Nephron progenitor cell (in vitro differentiated cells): ENCODE data around the gene MTTP.

ENCODE experiments used
- DNase-seq: peaks from one replicate; pipeline ENCODE4 v3.0.0; 2021
- H3K27ac Mint-ChIP-seq: 2 replicates; pipeline ENCODE4 v1.8.0; 2021; ENCODE audit warnings: mild to moderate bottlenecking, moderate library complexity, mixed read lengths
- H3K27me3 Mint-ChIP-seq: 2 replicates; pipeline ENCODE4 v1.8.0; 2021; ENCODE audit warnings: mild to moderate bottlenecking, low read depth, mixed read lengths; ENCODE audit not compliant: poor library complexity
- H3K36me3 Mint-ChIP-seq: 2 replicates; pipeline ENCODE4 v1.8.0; 2021; ENCODE audit warnings: low read depth, mixed read lengths
- H3K4me1 Mint-ChIP-seq: 2 replicates; pipeline ENCODE4 v1.8.0; 2021; ENCODE audit warnings: mixed read lengths
- H3K4me3 Mint-ChIP-seq: 2 replicates; pipeline ENCODE4 v1.8.0; 2021; ENCODE audit warnings: mild to moderate bottlenecking, moderate library complexity, mixed read lengths
- H3K9me3 Mint-ChIP-seq: 2 replicates; pipeline ENCODE4 v1.8.0; 2021; ENCODE audit warnings: mild to moderate bottlenecking, moderate library complexity, mixed read lengths
- TF ChIP-seq, protein P1 (sequence below): fragments of 200-600 bp; sonication (generic); IDR thresholded peaks from 2 replicates; pipeline ENCODE4 v1.5.0; 2021; ENCODE audit warnings: antibody characterized with exemption

MTTP gene

DNA sequence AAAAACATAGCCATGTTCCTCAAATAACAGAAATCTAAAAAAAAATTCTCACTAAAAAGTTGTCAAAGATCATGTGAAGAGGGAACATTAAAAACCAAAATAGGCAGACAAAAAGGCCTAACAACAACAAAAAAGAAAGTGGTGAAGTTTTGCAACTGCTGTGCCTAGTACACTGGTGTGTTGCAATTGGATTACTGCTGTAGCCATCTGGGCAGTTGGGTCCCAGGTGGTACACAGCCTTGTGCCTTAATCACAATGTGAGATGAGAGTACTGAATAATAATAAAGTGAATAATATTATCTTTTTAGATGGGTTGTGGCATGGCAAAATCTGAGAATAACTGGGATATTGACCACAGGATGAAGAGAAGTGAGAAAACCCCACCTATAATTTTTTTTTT, 71.0 kb downstream of the MTTP start:
- DNase-seq, result no peak
- Mint-ChIP-seq H3K9me3 (no peaks in the 10 kb centered on the region), H3K36me3 (no peaks in the 10 kb centered on the region), H3K4me1 (peaks cover 69% of the 10 kb centered on the region), H3K27me3 (peaks cover 3% of the 10 kb centered on the region), H3K27ac (no peak overlapping the region), H3K4me3 (no peak overlapping the region)
- TF ChIP-seq, protein P1, sequence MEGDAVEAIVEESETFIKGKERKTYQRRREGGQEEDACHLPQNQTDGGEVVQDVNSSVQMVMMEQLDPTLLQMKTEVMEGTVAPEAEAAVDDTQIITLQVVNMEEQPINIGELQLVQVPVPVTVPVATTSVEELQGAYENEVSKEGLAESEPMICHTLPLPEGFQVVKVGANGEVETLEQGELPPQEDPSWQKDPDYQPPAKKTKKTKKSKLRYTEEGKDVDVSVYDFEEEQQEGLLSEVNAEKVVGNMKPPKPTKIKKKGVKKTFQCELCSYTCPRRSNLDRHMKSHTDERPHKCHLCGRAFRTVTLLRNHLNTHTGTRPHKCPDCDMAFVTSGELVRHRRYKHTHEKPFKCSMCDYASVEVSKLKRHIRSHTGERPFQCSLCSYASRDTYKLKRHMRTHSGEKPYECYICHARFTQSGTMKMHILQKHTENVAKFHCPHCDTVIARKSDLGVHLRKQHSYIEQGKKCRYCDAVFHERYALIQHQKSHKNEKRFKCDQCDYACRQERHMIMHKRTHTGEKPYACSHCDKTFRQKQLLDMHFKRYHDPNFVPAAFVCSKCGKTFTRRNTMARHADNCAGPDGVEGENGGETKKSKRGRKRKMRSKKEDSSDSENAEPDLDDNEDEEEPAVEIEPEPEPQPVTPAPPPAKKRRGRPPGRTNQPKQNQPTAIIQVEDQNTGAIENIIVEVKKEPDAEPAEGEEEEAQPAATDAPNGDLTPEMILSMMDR, result no peak

DNA sequence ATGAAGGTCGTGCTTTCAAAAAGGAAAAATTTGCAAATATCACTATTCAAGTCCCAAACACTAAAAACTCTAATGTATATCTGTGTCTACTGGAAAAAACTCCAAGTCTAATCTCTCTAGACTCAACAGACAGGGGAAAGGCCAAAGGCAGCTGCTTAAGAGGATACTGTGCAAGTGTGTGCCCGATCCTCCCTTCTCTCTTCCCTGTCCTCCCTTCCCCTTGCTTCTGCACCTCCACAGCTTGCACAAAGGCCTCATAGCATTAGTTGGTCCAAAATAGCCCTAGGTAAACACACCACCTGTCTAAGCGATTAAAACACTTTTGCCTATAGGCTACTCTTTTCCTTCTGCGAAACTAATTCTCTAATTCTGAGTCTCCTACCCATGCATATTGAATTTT, 72.4 kb downstream of the MTTP start:
- Mint-ChIP-seq H3K9me3 (peaks cover 7% of the 10 kb centered on the region), H3K36me3 (no peaks in the 10 kb centered on the region), H3K4me3 (no peak overlapping the region), H3K27ac (no peak overlapping the region), H3K4me1 (peaks cover 75% of the 10 kb centered on the region), H3K27me3 (peaks cover 3% of the 10 kb centered on the region)
- TF ChIP-seq, protein P1, result no peak
- no peak for DNase-seq

DNA sequence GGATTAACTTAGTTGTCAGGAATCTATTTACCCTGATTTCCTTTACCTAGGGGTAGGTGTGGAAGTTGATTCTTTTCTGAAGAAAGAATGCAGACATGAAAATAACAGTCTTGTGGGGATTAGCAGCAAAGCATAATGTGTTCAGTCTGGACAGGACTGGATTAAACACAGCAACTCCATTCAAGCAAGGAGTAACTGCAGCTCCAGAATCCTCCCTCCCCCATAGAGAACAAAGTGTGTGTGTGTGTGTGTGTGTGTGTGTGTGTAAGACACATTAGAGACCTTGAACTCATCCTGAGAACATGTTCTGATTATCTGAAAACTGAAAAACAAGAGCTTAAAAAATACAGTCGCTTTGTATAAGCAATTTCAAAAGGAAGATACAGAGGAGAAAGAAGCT, 73.7 kb downstream of the MTTP start:
- Mint-ChIP-seq H3K27ac (peak overlapping the region; percentile 86), H3K4me3 (peak overlapping the region; percentile 17), H3K4me1 (peaks cover 63% of the 10 kb centered on the region), H3K9me3 (peaks cover 7% of the 10 kb centered on the region), H3K27me3 (peaks cover 3% of the 10 kb centered on the region), H3K36me3 (no peaks in the 10 kb centered on the region)
- DNase-seq, result no peak
- TF ChIP-seq, protein P1, result no peak

DNA sequence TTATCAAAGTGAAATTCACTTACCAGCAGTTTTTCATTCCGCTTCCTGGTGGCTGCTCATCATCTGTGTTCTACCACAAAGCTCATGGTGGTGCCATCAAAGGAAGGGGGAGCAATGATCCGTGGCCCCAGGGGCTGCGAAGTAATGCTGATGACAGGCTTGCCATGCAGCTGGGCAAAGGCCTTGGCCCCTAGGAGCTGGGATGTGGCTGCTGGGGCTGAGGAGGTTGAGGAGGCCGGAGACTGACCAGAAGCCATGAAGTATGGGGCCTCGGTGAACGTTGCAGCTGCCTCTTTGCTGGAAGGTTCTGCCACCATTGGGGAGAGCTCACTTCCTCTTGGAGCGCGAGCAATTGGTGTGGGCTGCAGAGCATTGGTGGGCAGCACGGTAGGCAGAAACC, 74.6 kb downstream of the MTTP start:
- no peak for DNase-seq
- Mint-ChIP-seq H3K36me3 (no peaks in the 10 kb centered on the region), H3K9me3 (peaks cover 7% of the 10 kb centered on the region), H3K4me3 (peak overlapping the region; percentile 36), H3K4me1 (peaks cover 61% of the 10 kb centered on the region), H3K27ac (no peak overlapping the region), H3K27me3 (peaks cover 3% of the 10 kb centered on the region)
- TF ChIP-seq, protein P1, result no peak

DNA sequence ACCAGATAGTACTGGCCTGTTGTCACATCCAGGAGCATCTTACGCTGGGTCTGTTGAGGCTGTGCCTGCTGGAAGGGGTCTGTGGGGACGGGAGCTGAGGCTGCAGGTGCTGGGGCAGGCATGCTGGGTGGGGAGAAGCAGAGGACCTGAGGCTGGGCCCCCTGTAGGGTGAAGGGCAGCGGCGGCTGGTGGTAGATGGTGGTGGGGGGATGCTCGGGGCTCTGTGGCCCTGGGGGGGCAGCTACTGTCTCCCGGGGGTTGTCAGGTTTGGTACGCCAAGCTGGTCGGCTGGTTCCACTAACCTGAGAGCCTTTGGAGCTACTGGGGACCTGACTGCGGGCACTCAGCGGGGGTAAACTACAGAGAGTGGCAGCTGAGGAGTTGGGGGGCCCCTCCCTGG, 75.2 kb downstream of the MTTP start:
- no peak overlapping the region for H3K4me3 Mint-ChIP-seq
- TF ChIP-seq, protein P1, result no peak
- H3K36me3 Mint-ChIP-seq, result no peaks in the 10 kb centered on the region
- H3K9me3 Mint-ChIP-seq, result peaks cover 8% of the 10 kb centered on the region
- no peak overlapping the region for H3K27ac Mint-ChIP-seq
- no peak for DNase-seq
- peaks cover 60% of the 10 kb centered on the region for H3K4me1 Mint-ChIP-seq
- peaks cover 3% of the 10 kb centered on the region for H3K27me3 Mint-ChIP-seq

DNA sequence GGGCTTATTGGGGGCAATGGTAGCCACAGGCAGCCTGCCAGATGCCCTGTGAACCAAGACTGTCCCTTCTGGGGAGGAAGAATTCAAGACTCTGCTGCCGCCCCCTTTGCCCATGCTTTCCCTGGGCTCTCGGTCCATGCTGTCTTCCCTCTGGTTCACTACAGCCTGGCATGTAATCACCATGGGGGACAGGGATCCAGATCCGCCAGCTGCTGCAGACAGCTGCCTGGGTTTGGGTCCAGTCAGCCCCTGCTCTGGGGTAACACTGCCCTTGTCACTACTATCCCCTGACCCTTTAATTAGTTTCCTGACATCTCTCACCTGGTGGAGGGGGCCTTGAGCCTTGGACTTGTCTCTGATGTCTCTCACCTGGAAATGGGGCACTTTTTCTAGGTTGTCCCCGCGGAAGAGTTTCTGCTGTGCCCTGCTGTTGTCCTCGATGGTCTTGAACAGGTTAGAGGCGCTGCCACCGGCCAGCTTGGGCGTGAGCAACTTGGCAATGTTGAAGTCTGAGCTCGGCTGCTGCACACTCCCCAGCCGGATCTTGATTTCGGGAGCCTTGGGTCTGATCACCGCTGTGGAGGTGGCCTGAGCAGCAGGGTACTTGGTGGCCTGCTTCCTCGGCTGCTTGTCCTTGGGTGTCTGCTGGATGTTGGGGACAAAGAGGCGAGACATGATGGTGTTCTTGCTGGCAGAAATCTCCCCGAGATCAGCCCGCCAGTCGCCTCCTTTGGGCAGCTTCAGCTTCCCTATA, 76.6 kb downstream of the MTTP start:
- Mint-ChIP-seq H3K27ac (no peak overlapping the region), H3K4me3 (no peak overlapping the region), H3K9me3 (peaks cover 11% of the 10 kb centered on the region), H3K4me1 (peaks cover 62% of the 10 kb centered on the region), H3K27me3 (no peaks in the 10 kb centered on the region), H3K36me3 (no peaks in the 10 kb centered on the region)
- TF ChIP-seq, protein P1, result no peak
- DNase-seq, result no peak
